HG03565 (cell line): ENCODE results near the gene DRD2.

ENCODE experiments used
- ATAC-seq: cut with Tn5 transposase; IDR thresholded peaks from one replicate; pipeline ENCODE4 v1.9.1; 2021; ENCODE audit warnings: mild to moderate bottlenecking, moderate library complexity; ENCODE audit not compliant: unreplicated experiment

The DRD2 gene

GRCh38 chr11:113487622-113488021 is 12.4 kb upstream of the DRD2 start:
- ATAC-seq, result no peak

- no peak for ATAC-seq
Measured at GRCh38 chr11:113484223-113484622, 9.0 kb upstream of the DRD2 start.

- ATAC-seq, result no peak
Measured at GRCh38 chr11:113481672-113482071, 6.5 kb upstream of the DRD2 start.

GRCh38 chr11:113481226-113481625 is 6.0 kb upstream of the DRD2 start:
- ATAC-seq, result no peak

- no peak for ATAC-seq
Measured at GRCh38 chr11:113477321-113477720, 2.1 kb upstream of the DRD2 start.

- ATAC-seq, result no peak
Measured at GRCh38 chr11:113476553-113476952, 1.4 kb upstream of the DRD2 start.

GRCh38 chr11:113474362-113475159 is 637 bp downstream of the DRD2 start:
- no peak for ATAC-seq

GRCh38 chr11:113473983-113474361 is 1.2 kb downstream of the DRD2 start:
- no peak for ATAC-seq

- no peak for ATAC-seq
Measured at GRCh38 chr11:113472471-113472870, 2.7 kb downstream of the DRD2 start.

GRCh38 chr11:113470233-113470632 is 5.0 kb downstream of the DRD2 start:
- ATAC-seq, result no peak

- ATAC-seq, result no peak
Measured at GRCh38 chr11:113468726-113469345, 6.4 kb downstream of the DRD2 start.

GRCh38 chr11:113467545-113467944 is 7.7 kb downstream of the DRD2 start:
- no peak for ATAC-seq

- no peak for ATAC-seq
Measured at GRCh38 chr11:113465786-113466185, 9.4 kb downstream of the DRD2 start.

- ATAC-seq, result no peak
Measured at GRCh38 chr11:113464416-113464815, 10.8 kb downstream of the DRD2 start.

GRCh38 chr11:113462830-113463229 is 12.4 kb downstream of the DRD2 start:
- no peak for ATAC-seq

- ATAC-seq, result no peak
Measured at GRCh38 chr11:113461639-113462038, 13.6 kb downstream of the DRD2 start.

GRCh38 chr11:113460469-113460868 is 14.7 kb downstream of the DRD2 start:
- no peak for ATAC-seq

GRCh38 chr11:113458189-113458588 is 17.0 kb downstream of the DRD2 start:
- no peak for ATAC-seq

GRCh38 chr11:113457784-113458183 is 17.4 kb downstream of the DRD2 start:
- ATAC-seq, result no peak

- ATAC-seq, result no peak
Measured at GRCh38 chr11:113454455-113454854, 20.7 kb downstream of the DRD2 start.

- ATAC-seq, result no peak
Measured at GRCh38 chr11:113449743-113450142, 25.5 kb downstream of the DRD2 start.

GRCh38 chr11:113448316-113448677 is 26.9 kb downstream of the DRD2 start:
- ATAC-seq, result no peak
